ENCODE measurements around the gene TMEM168.
"Not testable (repeated sequence)": the region's sequence is repeated elsewhere in the genome, so short reads cannot be mapped to it uniquely, and the experiment has no call there.

The TMEM168 gene, protein sequence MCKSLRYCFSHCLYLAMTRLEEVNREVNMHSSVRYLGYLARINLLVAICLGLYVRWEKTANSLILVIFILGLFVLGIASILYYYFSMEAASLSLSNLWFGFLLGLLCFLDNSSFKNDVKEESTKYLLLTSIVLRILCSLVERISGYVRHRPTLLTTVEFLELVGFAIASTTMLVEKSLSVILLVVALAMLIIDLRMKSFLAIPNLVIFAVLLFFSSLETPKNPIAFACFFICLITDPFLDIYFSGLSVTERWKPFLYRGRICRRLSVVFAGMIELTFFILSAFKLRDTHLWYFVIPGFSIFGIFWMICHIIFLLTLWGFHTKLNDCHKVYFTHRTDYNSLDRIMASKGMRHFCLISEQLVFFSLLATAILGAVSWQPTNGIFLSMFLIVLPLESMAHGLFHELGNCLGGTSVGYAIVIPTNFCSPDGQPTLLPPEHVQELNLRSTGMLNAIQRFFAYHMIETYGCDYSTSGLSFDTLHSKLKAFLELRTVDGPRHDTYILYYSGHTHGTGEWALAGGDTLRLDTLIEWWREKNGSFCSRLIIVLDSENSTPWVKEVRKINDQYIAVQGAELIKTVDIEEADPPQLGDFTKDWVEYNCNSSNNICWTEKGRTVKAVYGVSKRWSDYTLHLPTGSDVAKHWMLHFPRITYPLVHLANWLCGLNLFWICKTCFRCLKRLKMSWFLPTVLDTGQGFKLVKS

DNA sequence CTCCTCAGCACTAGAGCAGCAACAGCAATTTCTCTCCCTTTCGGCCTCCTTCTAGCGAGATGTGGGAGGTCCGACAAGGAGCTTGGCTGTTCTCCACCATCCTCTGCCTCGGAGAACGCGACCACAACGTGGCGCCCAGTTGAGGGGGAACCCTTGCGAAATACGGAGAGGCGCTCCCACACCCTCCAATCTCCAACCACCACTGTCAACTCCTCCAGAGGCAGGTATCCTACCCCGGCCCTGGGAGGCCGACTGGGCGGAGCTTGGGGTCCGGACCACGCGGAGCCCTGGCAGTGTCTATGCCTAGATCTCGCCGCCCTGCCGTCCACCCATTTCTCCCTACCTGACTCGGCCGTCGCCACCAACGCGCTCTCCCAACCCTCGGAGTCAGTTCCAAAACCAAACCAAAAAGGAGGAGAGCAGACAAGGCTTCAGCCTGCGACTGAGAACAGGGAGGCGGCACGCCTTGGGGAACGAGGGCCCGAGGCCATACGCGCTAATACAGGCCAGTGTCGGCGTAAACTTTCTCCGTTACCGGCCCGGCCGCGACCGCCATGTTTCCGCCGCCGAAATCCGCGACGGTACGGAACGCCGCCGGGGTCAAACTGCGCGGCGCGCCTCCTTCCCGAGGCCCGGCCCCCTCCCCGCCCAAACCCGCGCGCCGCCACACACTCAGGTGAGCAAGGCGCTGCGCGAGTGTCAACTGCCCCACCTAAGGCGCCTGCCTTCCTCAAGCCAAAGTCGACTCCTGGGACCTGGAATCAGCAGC is at the start of gene TMEM168:
TMEM168 (minus strand) TSS at position 577 of the 769 bp plus-strand sequence. CDS start 5,568 bp downstream, outside the sequence.
- Mint-ChIP-seq H3K27ac (peak within 1 kb of the TSS; percentile 90), H3K27me3 (no peaks in the 10 kb centered on the region), H3K4me3 (peak within 1 kb of the TSS; percentile 96), H3K9me3 (no peaks in the 10 kb centered on the region), H3K4me1 (peaks cover 35% of the 10 kb centered on the region), H3K36me3 (ENCODE audit: low read depth) (peaks cover 10% of the 10 kb centered on the region)
- ATAC-seq (peak; percentile 96), DNase-seq (peak; percentile 89)

DNA sequence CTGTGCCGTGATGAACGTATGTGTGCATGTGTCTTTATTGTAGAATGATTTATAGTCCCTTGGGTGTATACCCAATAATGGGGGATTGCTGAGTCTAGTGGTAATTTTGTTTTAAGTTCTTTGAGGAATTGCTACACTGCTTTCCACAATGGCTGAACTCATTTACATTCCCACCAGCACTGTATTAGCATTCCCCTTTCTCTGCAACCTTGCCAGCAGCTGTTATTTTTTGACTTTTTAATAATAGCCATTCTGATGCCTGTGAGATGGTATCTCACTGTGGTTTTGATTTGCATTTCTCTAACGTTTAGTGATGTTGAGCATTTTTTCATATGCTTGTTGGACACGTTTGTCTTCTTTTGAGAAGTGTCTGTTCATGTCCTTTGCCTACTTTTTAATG is 45.7 kb upstream of the TMEM168 start:
- not testable (repeated sequence) for ATAC-seq

DNA sequence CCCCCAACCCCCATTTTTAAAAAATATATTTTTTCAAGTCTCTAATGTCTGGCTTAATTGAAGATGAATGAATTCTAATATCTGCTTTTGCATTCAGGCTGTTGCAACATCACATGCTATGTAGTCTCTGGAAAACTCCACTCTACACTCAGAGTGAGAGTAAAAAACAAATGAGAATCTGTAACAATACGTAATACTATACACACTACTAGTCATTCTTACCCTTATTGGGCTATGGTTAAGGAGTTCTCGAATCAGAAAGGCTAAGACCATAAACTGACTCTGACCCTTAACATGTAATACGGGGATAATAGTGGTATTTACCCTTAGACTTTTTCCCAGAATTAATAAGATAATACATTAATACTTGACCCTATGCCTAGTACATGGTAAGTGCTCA is 42.9 kb upstream of the TMEM168 start:
- H3K9me3 Mint-ChIP-seq = peaks cover 26% of the 10 kb centered on the region
- H3K27ac Mint-ChIP-seq = no peak overlapping the region
- no peaks in the 10 kb centered on the region for H3K4me1 Mint-ChIP-seq
- ATAC-seq (no peak), DNase-seq (no peak)
- no peak overlapping the region for H3K4me3 Mint-ChIP-seq
- H3K27me3 Mint-ChIP-seq = no peaks in the 10 kb centered on the region
- peaks cover 57% of the 10 kb centered on the region for H3K36me3 Mint-ChIP-seq (ENCODE audit: low read depth)

More for the DNA sequence above, 45.7 kb upstream of the TMEM168 start:
- not testable (repeated sequence) for H3K27me3 Mint-ChIP-seq, DNase-seq, H3K4me3 Mint-ChIP-seq, H3K27ac Mint-ChIP-seq, H3K9me3 Mint-ChIP-seq, H3K4me1 Mint-ChIP-seq
- peaks cover 37% of the 10 kb centered on the region for H3K36me3 Mint-ChIP-seq (ENCODE audit: low read depth)

DNA sequence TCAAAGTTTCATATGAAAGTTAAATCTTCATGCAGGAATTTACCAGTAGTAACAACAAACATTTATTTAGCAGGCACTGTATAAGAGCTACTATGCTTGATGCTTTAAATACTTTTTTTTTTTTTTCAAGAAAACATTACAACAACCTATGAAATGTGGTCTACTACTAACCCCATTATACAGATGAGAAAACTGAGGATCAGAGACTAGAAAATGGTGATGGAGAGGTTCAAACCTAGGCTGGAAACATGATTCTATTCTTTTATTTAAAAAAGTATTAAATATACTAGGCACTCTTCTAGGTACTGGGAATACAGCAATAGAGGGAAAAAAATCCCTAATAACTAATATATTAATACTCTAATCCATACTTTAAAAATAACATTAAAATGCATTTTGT is 40.6 kb upstream of the TMEM168 start:
- Mint-ChIP-seq H3K36me3 (ENCODE audit: low read depth) (peaks cover 53% of the 10 kb centered on the region), H3K4me1 (no peaks in the 10 kb centered on the region), H3K27me3 (no peaks in the 10 kb centered on the region), H3K9me3 (peaks cover 29% of the 10 kb centered on the region), H3K4me3 (no peak overlapping the region), H3K27ac (no peak overlapping the region)
- DNase-seq (no peak), ATAC-seq (no peak)

DNA sequence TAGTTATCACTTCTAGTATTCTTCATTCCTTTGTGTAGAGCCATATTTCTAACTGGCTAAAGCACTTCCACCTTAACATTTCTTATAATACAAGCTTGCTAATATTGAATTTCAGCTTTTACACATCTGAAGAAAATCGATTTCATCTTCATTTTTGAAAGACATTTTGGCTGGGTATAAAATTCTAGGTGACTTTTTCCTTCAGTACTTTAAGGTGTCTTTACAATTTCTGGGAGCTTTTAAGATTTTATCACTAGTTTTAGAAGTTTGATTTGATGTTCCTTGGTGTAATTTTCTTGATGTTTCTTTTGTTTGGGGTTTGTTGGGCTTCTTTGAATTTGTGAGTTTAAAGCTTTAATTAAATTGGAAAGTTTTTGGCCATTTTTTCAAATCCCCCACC is 38.5 kb upstream of the TMEM168 start:
- DNase-seq (no peak), ATAC-seq (no peak)
- Mint-ChIP-seq H3K4me1 (no peaks in the 10 kb centered on the region), H3K27me3 (no peaks in the 10 kb centered on the region), H3K36me3 (ENCODE audit: low read depth) (peaks cover 53% of the 10 kb centered on the region), H3K9me3 (peaks cover 29% of the 10 kb centered on the region), H3K27ac (no peak overlapping the region), H3K4me3 (no peak overlapping the region)

DNA sequence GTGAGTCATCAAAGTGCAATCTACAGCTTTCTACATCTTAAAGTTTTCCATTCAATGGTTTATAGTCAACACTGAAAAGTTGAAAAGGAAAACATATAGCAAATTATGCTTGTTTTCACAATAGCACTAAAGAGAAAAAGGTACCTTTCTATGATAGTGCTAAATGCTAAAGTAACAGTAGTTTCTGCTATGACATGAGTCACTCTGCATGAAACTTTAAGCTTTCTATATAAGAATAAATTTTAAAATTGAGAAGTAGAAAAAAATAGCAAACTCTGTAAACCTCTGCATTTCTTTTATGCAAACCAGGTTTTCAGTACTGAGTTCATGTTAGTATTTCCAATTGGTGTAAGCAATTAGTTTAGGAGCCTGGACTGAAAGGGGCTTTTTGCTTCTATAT is 31.2 kb upstream of the TMEM168 start:
- peaks cover 6% of the 10 kb centered on the region for H3K9me3 Mint-ChIP-seq
- no peak overlapping the region for H3K4me3 Mint-ChIP-seq
- H3K27me3 Mint-ChIP-seq = no peaks in the 10 kb centered on the region
- H3K4me1 Mint-ChIP-seq = peaks cover 1% of the 10 kb centered on the region
- DNase-seq (no peak), ATAC-seq (no peak)
- H3K36me3 Mint-ChIP-seq (ENCODE audit: low read depth) = peaks cover 28% of the 10 kb centered on the region
- no peak overlapping the region for H3K27ac Mint-ChIP-seq

DNA sequence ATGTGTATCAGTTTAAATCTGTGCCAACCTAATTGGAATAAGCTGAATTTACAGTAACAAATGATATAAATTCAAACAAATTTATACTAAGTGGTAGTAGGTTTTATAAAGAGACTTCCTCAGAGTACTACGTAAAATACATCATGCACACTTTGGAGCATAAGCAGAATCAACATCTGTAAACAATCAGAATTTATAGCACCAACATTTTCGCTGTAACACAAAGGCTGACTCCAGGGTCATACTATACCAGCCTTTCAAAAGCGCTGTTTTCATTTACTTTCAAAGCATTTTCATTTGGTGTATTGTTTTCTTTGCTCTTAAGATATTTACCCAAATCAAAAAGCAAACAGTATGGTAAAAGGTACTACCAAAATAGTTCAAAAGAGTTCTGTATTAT is 29.3 kb upstream of the TMEM168 start:
- DNase-seq = no peak
- Mint-ChIP-seq H3K27ac (no peak overlapping the region), H3K4me1 (peaks cover 1% of the 10 kb centered on the region), H3K36me3 (ENCODE audit: low read depth) (peaks cover 26% of the 10 kb centered on the region), H3K4me3 (no peak overlapping the region), H3K27me3 (no peaks in the 10 kb centered on the region), H3K9me3 (peaks cover 9% of the 10 kb centered on the region)
- ATAC-seq = no peak

DNA sequence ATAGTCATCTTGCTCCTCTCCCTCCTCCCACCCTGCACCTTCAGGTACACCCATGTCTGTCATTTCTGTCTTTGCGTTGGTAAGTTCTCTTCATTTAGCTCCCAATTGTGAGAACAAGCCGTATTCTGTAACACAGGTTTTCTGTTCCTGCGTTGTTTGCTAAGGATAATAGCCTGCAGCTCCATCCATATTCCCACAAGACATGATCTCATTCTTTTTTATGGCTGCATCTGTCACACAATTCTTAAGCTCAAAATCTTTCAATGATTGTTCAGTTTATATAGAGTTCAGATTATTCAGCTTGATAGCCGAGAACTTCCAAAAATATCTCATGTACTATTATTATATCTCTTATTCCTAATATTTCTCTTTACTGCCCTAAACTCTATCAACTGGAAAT is 16.0 kb upstream of the TMEM168 start:
- Mint-ChIP-seq H3K4me1 (no peaks in the 10 kb centered on the region), H3K4me3 (no peak overlapping the region), H3K27ac (no peak overlapping the region), H3K9me3 (peaks cover 7% of the 10 kb centered on the region), H3K36me3 (ENCODE audit: low read depth) (no peaks in the 10 kb centered on the region), H3K27me3 (peaks cover 7% of the 10 kb centered on the region)
- ATAC-seq (no peak), DNase-seq (no peak)

DNA sequence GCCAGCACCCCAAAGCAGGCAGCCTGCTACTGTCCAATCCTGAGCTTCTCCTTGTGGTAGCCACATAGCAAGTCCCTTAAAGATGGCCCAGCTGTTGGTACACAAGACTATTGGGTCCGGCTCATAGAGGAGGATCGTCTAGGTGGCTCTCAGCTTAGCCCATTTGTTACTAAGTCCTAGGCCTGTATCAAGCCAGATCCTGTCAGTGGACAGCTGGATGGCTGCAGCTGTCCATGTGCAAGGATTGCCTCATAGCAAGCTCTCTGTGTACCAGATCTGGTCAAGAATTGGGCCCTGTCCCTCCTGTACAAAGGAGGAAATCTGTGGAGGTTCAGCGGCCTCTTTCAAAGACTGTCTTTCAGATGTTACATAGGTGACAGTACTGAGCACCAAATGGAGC is 12.2 kb upstream of the TMEM168 start:
- Mint-ChIP-seq H3K4me3 (no peak overlapping the region), H3K27me3 (peaks cover 4% of the 10 kb centered on the region), H3K9me3 (no peaks in the 10 kb centered on the region)

DNA sequence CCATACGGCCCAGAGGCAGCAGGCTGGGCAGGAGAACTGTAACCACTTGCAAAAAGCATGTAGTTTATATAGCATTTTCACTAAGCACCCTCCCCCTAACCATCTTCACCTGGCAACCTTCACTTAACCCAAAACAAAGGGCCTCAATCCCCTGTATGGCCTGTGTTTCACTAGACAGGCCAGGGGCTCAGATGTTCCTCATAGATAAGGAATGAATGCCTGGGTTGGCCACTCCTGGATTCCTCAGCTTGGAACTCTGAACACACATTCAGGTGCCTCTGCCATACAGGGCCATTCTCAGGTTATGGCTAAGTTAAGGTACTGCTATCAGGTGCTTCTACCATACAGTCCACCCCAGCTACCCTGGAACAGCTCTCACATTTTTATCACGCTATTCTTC is 10.3 kb upstream of the TMEM168 start:
- H3K9me3 Mint-ChIP-seq = no peaks in the 10 kb centered on the region
- H3K4me1 Mint-ChIP-seq = no peaks in the 10 kb centered on the region
- H3K27ac Mint-ChIP-seq = no peak overlapping the region
- DNase-seq (no peak), ATAC-seq (no peak)
- no peaks in the 10 kb centered on the region for H3K36me3 Mint-ChIP-seq (ENCODE audit: low read depth)
- no peaks in the 10 kb centered on the region for H3K27me3 Mint-ChIP-seq
- H3K4me3 Mint-ChIP-seq = no peak overlapping the region

More for the DNA sequence above, 12.2 kb upstream of the TMEM168 start:
- ATAC-seq (no peak), DNase-seq (no peak)
- no peaks in the 10 kb centered on the region for H3K36me3 Mint-ChIP-seq (ENCODE audit: low read depth)
- H3K27ac Mint-ChIP-seq = no peak overlapping the region
- no peaks in the 10 kb centered on the region for H3K4me1 Mint-ChIP-seq

DNA sequence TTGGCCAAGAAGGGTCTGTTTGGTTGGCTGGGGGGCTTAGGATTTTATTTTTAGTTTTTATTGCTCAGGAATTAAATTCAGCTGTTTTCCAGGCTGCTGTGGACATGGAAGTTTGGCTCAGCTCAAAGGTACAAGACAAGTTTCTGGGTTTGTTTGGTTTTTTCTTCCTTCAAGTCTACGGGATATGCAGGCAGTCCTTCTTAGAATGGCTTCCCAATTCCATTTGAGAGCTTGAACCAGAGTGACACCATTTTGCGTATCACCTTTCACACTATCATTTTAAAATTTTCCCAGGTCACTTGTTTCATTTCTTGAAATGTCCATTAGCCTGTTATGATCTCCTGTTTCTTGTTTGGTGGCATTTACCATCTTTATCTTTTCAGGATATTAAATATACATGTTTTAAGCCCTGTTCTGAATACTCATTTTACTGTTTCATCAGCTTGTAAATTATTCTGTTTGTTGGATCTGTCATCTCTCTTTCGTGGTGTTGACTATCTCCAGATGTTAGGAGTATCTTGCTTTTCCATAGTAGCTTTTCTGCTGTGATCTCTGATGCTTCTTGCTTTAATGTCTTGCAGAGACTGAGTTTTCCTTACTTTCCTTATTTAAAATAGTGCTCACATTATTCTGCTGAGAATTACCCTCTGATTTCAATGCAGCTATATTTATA is 9.4 kb upstream of the TMEM168 start:
- Mint-ChIP-seq H3K27me3 (no peaks in the 10 kb centered on the region), H3K27ac (no peak overlapping the region), H3K9me3 (no peaks in the 10 kb centered on the region), H3K4me1 (peaks cover 3% of the 10 kb centered on the region), H3K4me3 (no peak overlapping the region), H3K36me3 (ENCODE audit: low read depth) (no peaks in the 10 kb centered on the region)
- no peak for ATAC-seq
- no peak for DNase-seq

DNA sequence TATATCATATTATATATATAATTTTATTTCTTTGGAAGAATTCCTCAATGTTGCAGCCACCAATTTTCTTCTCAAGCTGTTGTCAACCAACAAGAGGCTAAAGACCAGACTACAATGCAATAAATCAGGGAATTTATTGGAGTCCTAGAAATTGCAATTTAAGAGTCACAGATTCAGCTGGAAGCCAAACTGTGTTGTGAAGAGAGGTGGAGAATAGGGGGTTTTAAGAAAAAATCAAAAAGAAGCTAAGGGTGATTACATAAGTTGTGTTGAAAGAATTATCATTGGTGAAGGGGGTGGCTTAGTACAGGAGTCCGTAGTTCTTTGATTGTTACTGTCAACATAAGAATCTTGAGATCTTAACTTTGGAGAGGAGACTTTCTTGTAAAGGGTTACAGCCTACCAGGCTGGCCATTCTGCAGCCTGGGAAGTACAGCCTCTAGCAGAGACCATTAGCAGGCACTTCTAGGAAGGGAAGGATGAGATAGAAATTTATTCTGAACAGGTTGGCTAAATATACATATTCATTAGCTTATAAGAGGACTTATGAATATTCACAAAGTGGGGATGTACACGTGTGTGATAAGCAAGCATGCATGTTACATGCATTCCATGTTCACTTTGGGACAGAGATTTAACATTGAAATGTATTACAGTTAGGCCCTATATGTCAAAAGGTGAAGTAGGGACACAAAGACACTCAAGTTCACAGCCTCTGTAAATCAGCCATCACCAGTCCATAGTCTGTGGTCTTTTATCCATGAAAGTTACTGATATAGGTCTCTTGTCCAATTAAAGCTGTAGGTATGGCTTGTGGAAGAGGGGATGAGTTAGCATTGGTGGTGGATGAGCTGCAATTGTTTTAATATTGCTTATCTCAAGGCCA is 8.3 kb upstream of the TMEM168 start:
- DNase-seq (no peak), ATAC-seq (peak; percentile 58)
- Mint-ChIP-seq H3K27ac (no peak overlapping the region), H3K27me3 (no peaks in the 10 kb centered on the region), H3K36me3 (ENCODE audit: low read depth) (no peaks in the 10 kb centered on the region), H3K4me3 (no peak overlapping the region), H3K4me1 (peaks cover 6% of the 10 kb centered on the region), H3K9me3 (no peaks in the 10 kb centered on the region)

DNA sequence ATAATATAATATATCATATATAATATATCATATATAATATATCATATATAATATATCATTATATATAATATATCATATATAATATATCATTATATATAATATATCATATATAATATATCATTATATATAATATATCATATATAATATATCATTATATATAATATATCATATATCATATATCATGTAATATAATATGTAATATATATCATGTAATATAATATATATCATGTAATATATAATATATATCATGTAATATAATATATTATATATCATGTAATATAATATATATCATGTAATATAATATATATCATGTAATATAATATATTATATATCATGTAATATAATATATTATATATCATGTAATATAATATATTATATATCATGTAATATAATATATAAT is 6.4 kb upstream of the TMEM168 start:
- not testable (repeated sequence) for H3K4me1 Mint-ChIP-seq; H3K27ac Mint-ChIP-seq; H3K4me3 Mint-ChIP-seq; ATAC-seq; H3K36me3 Mint-ChIP-seq (ENCODE audit: low read depth); H3K9me3 Mint-ChIP-seq; H3K27me3 Mint-ChIP-seq; DNase-seq
